ENCODE results near the gene PAEP.

Gene PAEP

DNA sequence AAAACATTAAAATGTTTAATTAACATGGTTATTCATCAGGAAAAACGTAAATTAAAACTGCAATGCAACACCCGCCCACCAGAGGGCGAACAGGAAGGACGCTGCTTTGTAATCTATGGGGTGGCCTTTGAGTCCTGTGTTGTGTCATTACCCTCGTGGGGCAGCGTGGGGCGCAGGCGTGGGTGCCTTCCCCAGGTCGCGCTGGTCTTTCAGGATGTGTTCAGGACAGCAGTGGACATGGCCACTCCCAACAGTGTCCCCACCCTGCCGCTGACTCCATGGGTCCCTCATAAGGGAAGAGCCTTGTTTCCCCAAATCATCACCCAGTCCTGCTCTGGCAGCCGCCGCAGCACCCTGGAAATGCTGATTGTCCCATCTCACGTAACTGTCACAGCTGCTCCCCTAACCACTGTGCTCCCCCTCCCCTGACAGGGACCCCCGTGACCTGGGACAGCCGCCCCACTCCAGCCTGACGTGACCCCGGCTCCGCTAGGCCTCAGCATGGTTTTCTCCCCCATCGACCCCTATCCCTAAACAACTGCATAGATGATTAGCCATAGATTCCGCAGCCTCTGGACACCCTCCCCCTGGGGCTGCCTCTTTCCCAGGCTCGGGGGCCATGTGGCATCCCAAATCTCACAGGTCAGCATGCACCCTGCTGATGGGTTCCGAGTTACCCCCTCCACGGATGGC, 41.4 kb downstream of the PAEP start:
- TF ChIP-seq TAF1 (IDR thresholded peaks at IDR 0.05; ENCODE audit: borderline replicate concordance, insufficient read depth, low read length): no peak
- no peak for TF ChIP-seq FOXP2 (optimal IDR thresholded peaks at IDR 0.05; ENCODE audit: borderline replicate concordance, extremely low read depth, extremely low read length, insufficient read depth)
- TF ChIP-seq SIN3A (IDR thresholded peaks at IDR 0.05; ENCODE audit: borderline replicate concordance, insufficient read depth, low read length): no peak
- TF ChIP-seq, protein P1, sequence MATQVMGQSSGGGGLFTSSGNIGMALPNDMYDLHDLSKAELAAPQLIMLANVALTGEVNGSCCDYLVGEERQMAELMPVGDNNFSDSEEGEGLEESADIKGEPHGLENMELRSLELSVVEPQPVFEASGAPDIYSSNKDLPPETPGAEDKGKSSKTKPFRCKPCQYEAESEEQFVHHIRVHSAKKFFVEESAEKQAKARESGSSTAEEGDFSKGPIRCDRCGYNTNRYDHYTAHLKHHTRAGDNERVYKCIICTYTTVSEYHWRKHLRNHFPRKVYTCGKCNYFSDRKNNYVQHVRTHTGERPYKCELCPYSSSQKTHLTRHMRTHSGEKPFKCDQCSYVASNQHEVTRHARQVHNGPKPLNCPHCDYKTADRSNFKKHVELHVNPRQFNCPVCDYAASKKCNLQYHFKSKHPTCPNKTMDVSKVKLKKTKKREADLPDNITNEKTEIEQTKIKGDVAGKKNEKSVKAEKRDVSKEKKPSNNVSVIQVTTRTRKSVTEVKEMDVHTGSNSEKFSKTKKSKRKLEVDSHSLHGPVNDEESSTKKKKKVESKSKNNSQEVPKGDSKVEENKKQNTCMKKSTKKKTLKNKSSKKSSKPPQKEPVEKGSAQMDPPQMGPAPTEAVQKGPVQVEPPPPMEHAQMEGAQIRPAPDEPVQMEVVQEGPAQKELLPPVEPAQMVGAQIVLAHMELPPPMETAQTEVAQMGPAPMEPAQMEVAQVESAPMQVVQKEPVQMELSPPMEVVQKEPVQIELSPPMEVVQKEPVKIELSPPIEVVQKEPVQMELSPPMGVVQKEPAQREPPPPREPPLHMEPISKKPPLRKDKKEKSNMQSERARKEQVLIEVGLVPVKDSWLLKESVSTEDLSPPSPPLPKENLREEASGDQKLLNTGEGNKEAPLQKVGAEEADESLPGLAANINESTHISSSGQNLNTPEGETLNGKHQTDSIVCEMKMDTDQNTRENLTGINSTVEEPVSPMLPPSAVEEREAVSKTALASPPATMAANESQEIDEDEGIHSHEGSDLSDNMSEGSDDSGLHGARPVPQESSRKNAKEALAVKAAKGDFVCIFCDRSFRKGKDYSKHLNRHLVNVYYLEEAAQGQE (IDR thresholded peaks at IDR 0.05; ENCODE audit: insufficient read depth in 1 of 2, low read depth in 2 of 2, low read length in 2 of 2): no peak
- no peak for TF ChIP-seq POLR2AphosphoS5 (IDR thresholded peaks at IDR 0.05; ENCODE audit: low read depth, low read length)

DNA sequence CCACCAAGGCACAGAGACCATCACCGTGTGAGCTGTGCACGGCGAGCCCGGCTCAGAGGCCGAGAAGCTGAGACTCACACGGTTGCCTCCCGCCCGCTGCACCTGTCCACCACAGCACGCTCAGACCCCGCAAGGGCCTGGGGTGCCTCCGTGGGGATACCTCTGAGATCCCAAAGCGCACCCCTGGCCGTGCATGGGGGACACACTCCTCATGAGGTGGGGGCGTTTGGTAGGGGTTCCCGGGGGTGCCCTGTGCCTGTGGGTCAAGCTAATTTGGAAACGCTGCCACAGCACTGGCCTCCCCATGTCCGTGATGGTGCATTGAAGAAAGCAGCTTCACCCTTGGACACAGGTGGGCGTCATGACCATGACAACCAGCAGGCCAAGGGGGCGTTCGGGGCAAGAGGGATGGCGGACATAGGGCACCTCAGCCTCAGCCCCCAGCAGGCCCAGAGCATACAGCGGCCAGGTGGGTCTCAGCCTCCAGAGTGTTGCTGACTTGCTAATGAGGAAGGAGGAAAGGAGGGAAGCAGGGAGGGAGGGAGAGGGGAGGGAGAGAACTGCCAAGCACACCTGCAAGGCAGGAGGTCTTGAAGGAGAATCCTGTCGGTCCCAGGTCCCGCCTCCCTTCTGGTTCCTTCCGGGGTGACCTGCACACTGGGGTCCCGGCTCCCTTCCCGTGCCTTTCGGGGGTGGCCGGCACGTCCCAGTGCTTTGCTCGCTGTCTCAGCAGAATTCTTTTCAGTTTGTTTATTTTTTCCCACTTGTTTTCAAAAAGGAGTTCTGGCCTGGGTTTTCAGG, 43.1 kb downstream of the PAEP start:
- TF ChIP-seq, protein P1 (IDR thresholded peaks at IDR 0.05; ENCODE audit: insufficient read depth in 1 of 2, low read depth in 2 of 2, low read length in 2 of 2): no peak
- TF ChIP-seq FOXP2 (optimal IDR thresholded peaks at IDR 0.05; ENCODE audit: borderline replicate concordance, extremely low read depth, extremely low read length, insufficient read depth): no peak
- TF ChIP-seq TAF1 (IDR thresholded peaks at IDR 0.05; ENCODE audit: borderline replicate concordance, insufficient read depth, low read length): no peak
- no peak for TF ChIP-seq POLR2AphosphoS5 (IDR thresholded peaks at IDR 0.05; ENCODE audit: low read depth, low read length)
- no peak for TF ChIP-seq SIN3A (IDR thresholded peaks at IDR 0.05; ENCODE audit: borderline replicate concordance, insufficient read depth, low read length)

DNA sequence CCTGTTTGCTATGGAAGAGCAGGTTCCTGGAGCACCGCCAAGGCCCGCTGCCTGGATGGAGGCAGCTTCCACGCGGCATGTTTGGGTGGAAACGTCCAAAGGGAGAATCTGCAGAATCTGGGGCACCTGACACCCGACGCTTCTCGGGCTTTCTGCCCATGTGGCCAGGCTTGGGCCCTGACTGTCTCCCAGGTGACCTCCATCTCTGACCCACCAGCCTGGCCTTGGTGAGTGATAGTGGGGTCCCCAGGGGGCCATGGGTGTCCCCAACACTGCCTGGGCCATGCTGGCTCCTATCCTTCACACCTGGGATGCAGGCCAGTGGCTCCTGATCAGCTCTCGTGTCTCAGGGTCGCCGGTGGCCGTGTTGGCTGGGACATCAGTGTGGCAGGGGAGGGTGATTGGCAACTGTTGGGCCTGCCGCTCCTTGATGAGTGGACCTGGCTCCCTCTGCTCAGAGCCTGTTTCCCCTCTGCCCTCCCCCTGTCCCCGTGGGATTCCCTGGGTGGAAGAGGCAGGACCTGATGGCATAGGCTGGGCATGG, 43.8 kb downstream of the PAEP start:
- TF ChIP-seq, protein P1 (IDR thresholded peaks at IDR 0.05; ENCODE audit: insufficient read depth in 1 of 2, low read depth in 2 of 2, low read length in 2 of 2): no peak
- TF ChIP-seq POLR2AphosphoS5 (IDR thresholded peaks at IDR 0.05; ENCODE audit: low read depth, low read length): no peak
- no peak for TF ChIP-seq FOXP2 (optimal IDR thresholded peaks at IDR 0.05; ENCODE audit: borderline replicate concordance, extremely low read depth, extremely low read length, insufficient read depth)
- no peak for TF ChIP-seq TAF1 (IDR thresholded peaks at IDR 0.05; ENCODE audit: borderline replicate concordance, insufficient read depth, low read length)
- TF ChIP-seq SIN3A (IDR thresholded peaks at IDR 0.05; ENCODE audit: borderline replicate concordance, insufficient read depth, low read length): no peak

DNA sequence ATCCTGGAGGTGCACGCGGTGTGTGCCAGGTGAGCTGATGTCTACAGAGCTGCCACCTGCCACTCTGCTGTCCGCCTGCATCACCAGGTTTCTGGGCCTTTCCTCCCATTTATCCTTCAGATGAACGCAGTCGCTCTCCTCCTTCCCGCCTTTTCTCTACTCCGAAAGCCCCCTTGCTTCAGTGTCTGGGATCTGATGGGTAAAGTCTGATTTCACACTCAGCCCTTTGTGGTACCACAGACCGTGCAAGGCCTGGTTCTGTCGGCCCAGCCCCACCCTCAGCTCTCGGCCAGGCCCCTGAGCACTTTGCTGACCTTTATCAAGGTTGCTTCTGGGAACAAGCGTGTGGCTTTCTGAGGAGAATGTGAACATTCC, 45.3 kb downstream of the PAEP start:
- TF ChIP-seq POLR2AphosphoS5 (IDR thresholded peaks at IDR 0.05; ENCODE audit: low read depth, low read length): no peak
- no peak for TF ChIP-seq SIN3A (IDR thresholded peaks at IDR 0.05; ENCODE audit: borderline replicate concordance, insufficient read depth, low read length)
- TF ChIP-seq FOXP2 (optimal IDR thresholded peaks at IDR 0.05; ENCODE audit: borderline replicate concordance, extremely low read depth, extremely low read length, insufficient read depth): no peak
- no peak for TF ChIP-seq TAF1 (IDR thresholded peaks at IDR 0.05; ENCODE audit: borderline replicate concordance, insufficient read depth, low read length)
- TF ChIP-seq, protein P1 (IDR thresholded peaks at IDR 0.05; ENCODE audit: insufficient read depth in 1 of 2, low read depth in 2 of 2, low read length in 2 of 2): no peak
